Mesenchymal stem cell (in vitro differentiated cells and primary cell): ENCODE measurements around the gene PTPRN2.

Source experiments
- DNase-seq: peaks from one replicate; pipeline ENCODE4 v3.0.0-alpha.2; 2013
- H2AFZ ChIP-seq: one replicate; pipeline ENCODE4 v1.6.1; 2013; ENCODE audit warnings: low read depth, mild to moderate bottlenecking, control low read depth, inconsistent platforms, low read length, moderate library complexity
- H2AK5ac ChIP-seq: 2 replicates; pipeline ENCODE4 v1.6.1; 2013; ENCODE audit warnings: low read length, moderate library complexity, mild to moderate bottlenecking, inconsistent platforms; ENCODE audit not compliant: severe bottlenecking
- H2BK120ac ChIP-seq: one replicate; pipeline ENCODE4 v1.6.1; 2013; ENCODE audit warnings: low read depth, mild to moderate bottlenecking, inconsistent platforms, low read length, moderate library complexity
- H2BK12ac ChIP-seq, 2 experiments: one replicate each; pipeline ENCODE4 v1.6.1; 2013; ENCODE audit warnings: inconsistent platforms in 2 of 2, low read length in 2 of 2, mild to moderate bottlenecking in 2 of 2, moderate library complexity in 2 of 2, control low read depth in 1 of 2
- H2BK15ac ChIP-seq: one replicate; pipeline ENCODE4 v1.6.1; 2013; ENCODE audit warnings: mild to moderate bottlenecking, low read depth, inconsistent platforms; ENCODE audit not compliant: poor library complexity, severe bottlenecking
- H2BK5ac ChIP-seq: 2 replicates; pipeline ENCODE4 v1.6.1; 2013; ENCODE audit warnings: low read depth, mild to moderate bottlenecking, low read length, control low read depth, inconsistent platforms; ENCODE audit not compliant: poor library complexity, severe bottlenecking
- H3K14ac ChIP-seq, 2 experiments: one replicate each; pipeline ENCODE4 v1.6.1; 2013; ENCODE audit warnings: inconsistent platforms in 2 of 2, low read length in 2 of 2, control low read depth in 1 of 2, mild to moderate bottlenecking in 1 of 2, moderate library complexity in 1 of 2
- H3K18ac ChIP-seq, 2 experiments: one replicate each; pipeline ENCODE4 v1.6.1; 2013; ENCODE audit warnings: inconsistent platforms in 2 of 2, low read length in 2 of 2, control low read depth in 1 of 2, low read depth in 1 of 2, mild to moderate bottlenecking in 1 of 2
- H3K23ac ChIP-seq, 2 experiments: one replicate each; pipeline ENCODE4 v1.6.1; 2013; ENCODE audit warnings: inconsistent platforms in 2 of 2, low read length in 2 of 2, mild to moderate bottlenecking in 2 of 2, moderate library complexity in 2 of 2, control low read depth in 1 of 2
- H3K27ac ChIP-seq: 2 replicates; pipeline ENCODE4 v1.5.1; 2013; ENCODE audit warnings: mild to moderate bottlenecking, moderate library complexity, low read length, control low read depth, inconsistent platforms; ENCODE audit not compliant: poor library complexity, severe bottlenecking
- H3K27me3 ChIP-seq, 2 experiments: 2 replicates each; pipeline versions ENCODE4 v1.6.1 to v1.7.0; 2013; ENCODE audit warnings: low read length in 2 of 2, mild to moderate bottlenecking in 2 of 2, moderate library complexity in 2 of 2, control low read depth in 1 of 2, inconsistent platforms in 1 of 2; ENCODE audit not compliant: control insufficient read depth in 1 of 2, insufficient read depth in 1 of 2
- H3K36me3 ChIP-seq, 2 experiments: 2 replicates each; pipeline versions ENCODE4 v1.6.1 to v1.7.0; 2013; ENCODE audit warnings: low read length in 2 of 2, control low read depth in 1 of 2, inconsistent platforms in 1 of 2, low read depth in 1 of 2, mild to moderate bottlenecking in 1 of 2; ENCODE audit not compliant: insufficient read depth in 2 of 2, control insufficient read depth in 1 of 2
- H3K4ac ChIP-seq, 2 experiments: one replicate each; pipeline ENCODE4 v1.6.1; 2013; ENCODE audit warnings: inconsistent platforms in 2 of 2, low read length in 2 of 2, mild to moderate bottlenecking in 2 of 2, moderate library complexity in 2 of 2, control low read depth in 1 of 2, low read depth in 1 of 2
- H3K4me1 ChIP-seq: 2 replicates; pipeline ENCODE4 v1.6.1; 2013; ENCODE audit warnings: low read depth, low read length, control low read depth; ENCODE audit not compliant: control insufficient read depth, insufficient read depth
- H3K4me2 ChIP-seq: 2 replicates; pipeline ENCODE4 v1.6.1; 2013; ENCODE audit warnings: low read length, mild to moderate bottlenecking, inconsistent platforms; ENCODE audit not compliant: poor library complexity, severe bottlenecking
- H3K4me3 ChIP-seq, 2 experiments: 2 replicates each; pipeline versions ENCODE4 v1.5.1 to v1.7.0; 2013; ENCODE audit warnings: low read length in 2 of 2, mild to moderate bottlenecking in 2 of 2, control low read depth in 1 of 2, low read depth in 1 of 2; ENCODE audit not compliant: insufficient read depth in 1 of 2
- H3K79me1 ChIP-seq: replicated peaks from 2 replicates; pipeline ENCODE4 v1.6.1; 2013; ENCODE audit warnings: mild to moderate bottlenecking, control low read depth, low read length, inconsistent platforms; ENCODE audit not compliant: poor library complexity, severe bottlenecking
- H3K9ac ChIP-seq: 2 replicates; pipeline ENCODE4 v1.7.0; 2013; ENCODE audit warnings: mild to moderate bottlenecking, low read length, moderate library complexity
- H3K9me3 ChIP-seq: 2 replicates; pipeline ENCODE4 v1.7.0; 2013; ENCODE audit warnings: mild to moderate bottlenecking, low read length; ENCODE audit not compliant: control insufficient read depth
- H4K8ac ChIP-seq: one replicate; pipeline ENCODE4 v1.6.1; 2013; ENCODE audit warnings: inconsistent platforms, mild to moderate bottlenecking, low read length, moderate library complexity
- H4K91ac ChIP-seq: one replicate; pipeline ENCODE4 v1.6.1; 2013; ENCODE audit warnings: mild to moderate bottlenecking, low read length, inconsistent platforms
- WGBS: methylation state at CpG from one replicate; pipeline ENCODE4 v1.1.7; 2013; ENCODE audit warnings: mixed read lengths; 5-methylcytosine and 5-hydroxymethylcytosine counted together

Gene PTPRN2

GRCh38 chr7:157837561-157837960 is 750.1 kb downstream of the PTPRN2 start:
- H3K14ac ChIP-seq, result no peak overlapping the region
- no peak overlapping the region for H3K27ac ChIP-seq
- H3K9ac ChIP-seq, result no peak overlapping the region
- no peak overlapping the region for H2AFZ ChIP-seq
- no peaks in the 10 kb centered on the region for H3K79me1 ChIP-seq
- no peak overlapping the region for H2BK12ac ChIP-seq
- DNase-seq, result no peak
- H3K9me3 ChIP-seq, result peaks cover 5% of the 10 kb centered on the region
- no peak overlapping the region for H3K4me3 ChIP-seq
- no peaks in the 10 kb centered on the region for H3K27me3 ChIP-seq
- no peaks in the 10 kb centered on the region for H3K4me1 ChIP-seq
- H3K23ac ChIP-seq, result no peak overlapping the region
- no peak overlapping the region for H4K8ac ChIP-seq
- H3K18ac ChIP-seq, result no peak overlapping the region
- no peak overlapping the region for H3K4ac ChIP-seq
- no peak overlapping the region for H2BK120ac ChIP-seq
- no peak overlapping the region for H2AK5ac ChIP-seq
- H3K4me2 ChIP-seq, result no peak overlapping the region
- no peak overlapping the region for H2BK15ac ChIP-seq
- H2BK5ac ChIP-seq, result no peak overlapping the region
- H4K91ac ChIP-seq, result no peak overlapping the region
- WGBS, result 84% methylated on average over 10 of the region's 10 CpGs
- no peaks in the 10 kb centered on the region for H3K36me3 ChIP-seq

GRCh38 chr7:157837047-157837446 is 750.6 kb downstream of the PTPRN2 start:
- no peak overlapping the region for H3K4me2 ChIP-seq

GRCh38 chr7:157834501-157835163 is 753.0 kb downstream of the PTPRN2 start:
- Histone ChIP-seq H3K4me3 (no peak overlapping the region), H3K4me2 (no peak overlapping the region), H2BK15ac (no peak overlapping the region), H3K9ac (no peak overlapping the region), H2AFZ (no peak overlapping the region), H3K79me1 (no peaks in the 10 kb centered on the region), H2BK120ac (no peak overlapping the region), H2BK5ac (no peak overlapping the region), H2AK5ac (no peak overlapping the region), H4K91ac (no peak overlapping the region), H3K4me1 (no peaks in the 10 kb centered on the region), H3K27ac (no peak overlapping the region), H3K18ac (no peak overlapping the region), H3K4ac (no peak overlapping the region), H3K23ac (no peak overlapping the region), H4K8ac (no peak overlapping the region), H3K14ac (no peak overlapping the region), H3K9me3 (peaks cover 5% of the 10 kb centered on the region), H2BK12ac (no peak overlapping the region), H3K27me3 (no peaks in the 10 kb centered on the region), H3K36me3 (no peaks in the 10 kb centered on the region)
- WGBS, result 84% methylated on average over 20 of the region's 20 CpGs
- DNase-seq, result no peak

More at GRCh38 chr7:157837047-157837446, 750.6 kb downstream of the PTPRN2 start:
- Histone ChIP-seq H3K4me3 (no peak overlapping the region), H2BK12ac (no peak overlapping the region), H3K79me1 (no peaks in the 10 kb centered on the region), H3K14ac (no peak overlapping the region), H3K36me3 (no peaks in the 10 kb centered on the region), H3K23ac (no peak overlapping the region), H3K9me3 (peaks cover 5% of the 10 kb centered on the region), H2AFZ (no peak overlapping the region), H2BK120ac (no peak overlapping the region), H3K9ac (no peak overlapping the region), H3K18ac (no peak overlapping the region), H4K8ac (no peak overlapping the region), H4K91ac (peak overlapping the region; percentile 15), H3K4me1 (no peaks in the 10 kb centered on the region), H3K27me3 (no peaks in the 10 kb centered on the region), H3K4ac (no peak overlapping the region), H2AK5ac (no peak overlapping the region), H2BK15ac (no peak overlapping the region), H3K27ac (no peak overlapping the region), H2BK5ac (no peak overlapping the region)
- DNase-seq, result no peak
- WGBS, result 77% methylated on average over 4 of the region's 6 CpGs

- no peak overlapping the region for H3K4ac ChIP-seq
- H3K9me3 ChIP-seq, result peaks cover 2% of the 10 kb centered on the region
- no peak for DNase-seq
- no peak overlapping the region for H3K23ac ChIP-seq
- 86% methylated on average over 35 of the region's 35 CpGs for WGBS
- H4K91ac ChIP-seq, result no peak overlapping the region
- H2AFZ ChIP-seq, result no peak overlapping the region
- no peaks in the 10 kb centered on the region for H3K36me3 ChIP-seq
- H2AK5ac ChIP-seq, result no peak overlapping the region
- H3K9ac ChIP-seq, result no peak overlapping the region
- H3K27ac ChIP-seq, result no peak overlapping the region
- no peak overlapping the region for H3K4me2 ChIP-seq
- no peak overlapping the region for H2BK120ac ChIP-seq
- no peak overlapping the region for H2BK5ac ChIP-seq
- H3K4me3 ChIP-seq, result no peak overlapping the region
- no peak overlapping the region for H2BK12ac ChIP-seq
- H3K18ac ChIP-seq, result no peak overlapping the region
- H3K79me1 ChIP-seq, result no peaks in the 10 kb centered on the region
- H2BK15ac ChIP-seq, result no peak overlapping the region
- no peaks in the 10 kb centered on the region for H3K4me1 ChIP-seq
- H3K14ac ChIP-seq, result no peak overlapping the region
- H4K8ac ChIP-seq, result no peak overlapping the region
- H3K27me3 ChIP-seq, result no peaks in the 10 kb centered on the region
Measured at GRCh38 chr7:157832866-157833607, 754.6 kb downstream of the PTPRN2 start.
